Measurements from ENCODE around the gene LRRC4C. TPM values are rescaled to one million over a fixed set of nuclear protein-coding genes. Genes with fewer than 3 reads are reported as not detected.

LRRC4C gene
- total and polyA plus RNA-seq, 2 experiments from 2014 or later: 0.35 to 1.1 TPM

DNA sequence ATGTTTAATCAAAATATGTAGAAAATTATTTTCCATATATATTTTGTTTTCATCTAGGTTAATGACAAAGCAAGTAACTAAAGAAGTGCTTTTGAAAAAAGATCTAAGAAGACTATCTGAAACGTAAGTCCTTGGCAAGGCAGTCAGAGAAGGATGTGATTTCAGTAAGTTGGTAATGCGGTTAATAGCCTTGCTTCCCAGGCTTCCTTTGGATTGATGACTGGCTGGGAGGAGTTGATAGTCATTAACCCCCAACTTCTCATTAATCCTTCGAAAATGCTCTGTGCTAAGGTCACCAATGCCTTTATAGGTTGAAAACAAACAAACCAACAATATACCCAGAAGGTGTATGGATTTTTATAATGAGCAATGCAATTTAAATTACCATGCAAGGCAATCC is 1326.5 kb downstream of the LRRC4C start (continued):
- TF ChIP-seq, protein P1, sequence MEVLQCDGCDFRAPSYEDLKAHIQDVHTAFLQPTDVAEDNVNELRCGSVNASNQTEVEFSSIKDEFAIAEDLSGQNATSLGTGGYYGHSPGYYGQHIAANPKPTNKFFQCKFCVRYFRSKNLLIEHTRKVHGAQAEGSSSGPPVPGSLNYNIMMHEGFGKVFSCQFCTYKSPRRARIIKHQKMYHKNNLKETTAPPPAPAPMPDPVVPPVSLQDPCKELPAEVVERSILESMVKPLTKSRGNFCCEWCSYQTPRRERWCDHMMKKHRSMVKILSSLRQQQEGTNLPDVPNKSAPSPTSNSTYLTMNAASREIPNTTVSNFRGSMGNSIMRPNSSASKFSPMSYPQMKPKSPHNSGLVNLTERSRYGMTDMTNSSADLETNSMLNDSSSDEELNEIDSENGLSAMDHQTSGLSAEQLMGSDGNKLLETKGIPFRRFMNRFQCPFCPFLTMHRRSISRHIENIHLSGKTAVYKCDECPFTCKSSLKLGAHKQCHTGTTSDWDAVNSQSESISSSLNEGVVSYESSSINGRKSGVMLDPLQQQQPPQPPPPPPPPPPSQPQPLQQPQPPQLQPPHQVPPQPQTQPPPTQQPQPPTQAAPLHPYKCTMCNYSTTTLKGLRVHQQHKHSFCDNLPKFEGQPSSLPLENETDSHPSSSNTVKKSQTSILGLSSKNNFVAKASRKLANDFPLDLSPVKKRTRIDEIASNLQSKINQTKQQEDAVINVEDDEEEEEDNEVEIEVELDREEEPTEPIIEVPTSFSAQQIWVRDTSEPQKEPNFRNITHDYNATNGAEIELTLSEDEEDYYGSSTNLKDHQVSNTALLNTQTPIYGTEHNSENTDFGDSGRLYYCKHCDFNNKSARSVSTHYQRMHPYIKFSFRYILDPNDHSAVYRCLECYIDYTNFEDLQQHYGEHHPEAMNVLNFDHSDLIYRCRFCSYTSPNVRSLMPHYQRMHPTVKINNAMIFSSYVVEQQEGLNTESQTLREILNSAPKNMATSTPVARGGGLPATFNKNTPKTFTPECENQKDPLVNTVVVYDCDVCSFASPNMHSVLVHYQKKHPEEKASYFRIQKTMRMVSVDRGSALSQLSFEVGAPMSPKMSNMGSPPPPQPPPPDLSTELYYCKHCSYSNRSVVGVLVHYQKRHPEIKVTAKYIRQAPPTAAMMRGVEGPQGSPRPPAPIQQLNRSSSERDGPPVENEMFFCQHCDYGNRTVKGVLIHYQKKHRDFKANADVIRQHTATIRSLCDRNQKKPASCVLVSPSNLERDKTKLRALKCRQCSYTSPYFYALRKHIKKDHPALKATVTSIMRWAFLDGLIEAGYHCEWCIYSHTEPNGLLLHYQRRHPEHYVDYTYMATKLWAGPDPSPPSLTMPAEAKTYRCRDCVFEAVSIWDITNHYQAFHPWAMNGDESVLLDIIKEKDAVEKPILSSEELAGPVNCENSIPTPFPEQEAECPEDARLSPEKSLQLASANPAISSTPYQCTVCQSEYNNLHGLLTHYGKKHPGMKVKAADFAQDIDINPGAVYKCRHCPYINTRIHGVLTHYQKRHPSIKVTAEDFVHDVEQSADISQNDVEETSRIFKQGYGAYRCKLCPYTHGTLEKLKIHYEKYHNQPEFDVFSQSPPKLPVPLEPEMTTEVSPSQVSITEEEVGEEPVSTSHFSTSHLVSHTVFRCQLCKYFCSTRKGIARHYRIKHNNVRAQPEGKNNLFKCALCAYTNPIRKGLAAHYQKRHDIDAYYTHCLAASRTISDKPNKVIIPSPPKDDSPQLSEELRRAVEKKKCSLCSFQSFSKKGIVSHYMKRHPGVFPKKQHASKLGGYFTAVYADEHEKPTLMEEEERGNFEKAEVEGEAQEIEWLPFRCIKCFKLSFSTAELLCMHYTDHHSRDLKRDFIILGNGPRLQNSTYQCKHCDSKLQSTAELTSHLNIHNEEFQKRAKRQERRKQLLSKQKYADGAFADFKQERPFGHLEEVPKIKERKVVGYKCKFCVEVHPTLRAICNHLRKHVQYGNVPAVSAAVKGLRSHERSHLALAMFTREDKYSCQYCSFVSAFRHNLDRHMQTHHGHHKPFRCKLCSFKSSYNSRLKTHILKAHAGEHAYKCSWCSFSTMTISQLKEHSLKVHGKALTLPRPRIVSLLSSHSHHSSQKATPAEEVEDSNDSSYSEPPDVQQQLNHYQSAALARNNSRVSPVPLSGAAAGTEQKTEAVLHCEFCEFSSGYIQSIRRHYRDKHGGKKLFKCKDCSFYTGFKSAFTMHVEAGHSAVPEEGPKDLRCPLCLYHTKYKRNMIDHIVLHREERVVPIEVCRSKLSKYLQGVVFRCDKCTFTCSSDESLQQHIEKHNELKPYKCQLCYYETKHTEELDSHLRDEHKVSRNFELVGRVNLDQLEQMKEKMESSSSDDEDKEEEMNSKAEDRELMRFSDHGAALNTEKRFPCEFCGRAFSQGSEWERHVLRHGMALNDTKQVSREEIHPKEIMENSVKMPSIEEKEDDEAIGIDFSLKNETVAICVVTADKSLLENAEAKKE (CRISPR knock-in tag; IDR thresholded peaks at IDR 0.05): no peak
- TF ChIP-seq POLR2AphosphoS5 (IDR thresholded peaks at IDR 0.05; ENCODE audit: low read depth) (no peak), ZNF114 (CRISPR knock-in tag; IDR thresholded peaks at IDR 0.05) (no peak), NANOG (IDR thresholded peaks at IDR 0.05; ENCODE audit: borderline replicate concordance) (no peak), JUNB (IDR thresholded peaks at IDR 0.05; ENCODE audit: unreplicated experiment) (no peak)
- TF ChIP-seq, protein P2, sequence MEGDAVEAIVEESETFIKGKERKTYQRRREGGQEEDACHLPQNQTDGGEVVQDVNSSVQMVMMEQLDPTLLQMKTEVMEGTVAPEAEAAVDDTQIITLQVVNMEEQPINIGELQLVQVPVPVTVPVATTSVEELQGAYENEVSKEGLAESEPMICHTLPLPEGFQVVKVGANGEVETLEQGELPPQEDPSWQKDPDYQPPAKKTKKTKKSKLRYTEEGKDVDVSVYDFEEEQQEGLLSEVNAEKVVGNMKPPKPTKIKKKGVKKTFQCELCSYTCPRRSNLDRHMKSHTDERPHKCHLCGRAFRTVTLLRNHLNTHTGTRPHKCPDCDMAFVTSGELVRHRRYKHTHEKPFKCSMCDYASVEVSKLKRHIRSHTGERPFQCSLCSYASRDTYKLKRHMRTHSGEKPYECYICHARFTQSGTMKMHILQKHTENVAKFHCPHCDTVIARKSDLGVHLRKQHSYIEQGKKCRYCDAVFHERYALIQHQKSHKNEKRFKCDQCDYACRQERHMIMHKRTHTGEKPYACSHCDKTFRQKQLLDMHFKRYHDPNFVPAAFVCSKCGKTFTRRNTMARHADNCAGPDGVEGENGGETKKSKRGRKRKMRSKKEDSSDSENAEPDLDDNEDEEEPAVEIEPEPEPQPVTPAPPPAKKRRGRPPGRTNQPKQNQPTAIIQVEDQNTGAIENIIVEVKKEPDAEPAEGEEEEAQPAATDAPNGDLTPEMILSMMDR (conservative IDR thresholded peaks at IDR 0.05; ENCODE audit: low read depth in 2 of 2): no peak

DNA sequence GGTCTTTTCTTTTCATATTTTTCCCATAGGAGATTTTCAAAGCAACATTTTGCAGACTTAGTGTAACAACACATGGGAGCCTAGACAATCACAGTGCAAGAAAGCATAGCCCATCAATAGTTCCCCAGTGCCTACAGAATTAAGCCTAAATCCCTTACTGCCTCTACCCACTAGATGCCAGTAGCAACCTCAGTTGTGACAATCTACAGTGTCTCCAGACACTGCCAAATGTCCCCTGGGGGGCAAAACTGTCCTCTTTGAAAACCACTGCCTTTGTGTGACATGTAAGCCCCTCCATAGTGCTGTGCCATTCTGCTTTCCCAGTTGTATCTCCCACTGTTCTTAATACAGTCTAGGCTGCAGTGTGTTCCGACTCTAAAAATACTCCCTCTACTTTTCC is 1329.0 kb downstream of the LRRC4C start:
- ATAC-seq: peak; percentile 89
- TF ChIP-seq, protein P2 (conservative IDR thresholded peaks at IDR 0.05; ENCODE audit: low read depth in 2 of 2): peak; percentile 59 to 79
- TF ChIP-seq ETS1 (IDR thresholded peaks at IDR 0.05): no peak
- H3K27me3 ChIP-seq (ENCODE audit: insufficient read depth): no peaks in the 10 kb centered on the region
- no peak overlapping the region for H3K4me2 ChIP-seq
- no peaks in the 10 kb centered on the region for H3F3A ChIP-seq (replicated peaks; ENCODE audit: low read depth)
- H2AFZ ChIP-seq: no peak overlapping the region
- no peaks in the 10 kb centered on the region for H4K20me1 ChIP-seq (replicated peaks; ENCODE audit: insufficient read depth)
- no peaks in the 10 kb centered on the region for H3K4me1 ChIP-seq (ENCODE audit: insufficient read depth)
- Mint-ChIP-seq H3K4me1 (peaks cover 4% of the 10 kb centered on the region; the same call in 2 of the 3 replicates), H3K27ac (no peak overlapping the region), H3K4me3 (no peak overlapping the region), H3K36me3 (ENCODE audit: low read depth) (no peaks in the 10 kb centered on the region), H3K9me3 (no peaks in the 10 kb centered on the region), H3K27me3 (ENCODE audit: insufficient read depth, low read depth, poor library complexity) (no peaks in the 10 kb centered on the region)
- H3K4me3 ChIP-seq: no peak overlapping the region
- H3K79me2 ChIP-seq (replicated peaks; ENCODE audit: insufficient read depth): no peaks in the 10 kb centered on the region
- DNase-seq (ENCODE audit: low spot score): peak; percentile 42
- H3K36me3 ChIP-seq (ENCODE audit: insufficient read depth): no peaks in the 10 kb centered on the region
- no peak overlapping the region for H3K27ac ChIP-seq (ENCODE audit: low read depth)
- H3K9me2 ChIP-seq (ENCODE audit: insufficient read depth): no peaks in the 10 kb centered on the region

Data from GM23338 (cell line).